ENCODE data around the gene TNFRSF11A. TPM values are rescaled to one million over a fixed set of nuclear protein-coding genes. Genes with fewer than 3 reads are reported as not detected.
A peak's percentile ranks its signal among the peaks of the same experiment; 100 is the strongest.

Gene TNFRSF11A
- polyA plus RNA-seq (ENCODE audit: low read depth in 6 of 6): not detected

- no peaks in the 10 kb centered on the region for H3K9me3 Mint-ChIP-seq
Measured at GRCh38 chr18:62324917-62325805, at the start of gene TNFRSF11A. TSS of gene TNFRSF11A (plus strand) at chr18:62325310. CDS start at chr18:62325353, 43 bp downstream.

GRCh38 chr18:62277045-62277444 lies 48.1 kb upstream of the TNFRSF11A start:
- H3K27ac Mint-ChIP-seq: peak overlapping the region in 1 of 6 donors; percentile 8
- no peaks in the 10 kb centered on the region for H3K9me3 Mint-ChIP-seq
- ATAC-seq (ENCODE audit: low read depth in 2 of 2): no peak
- DNase-seq: no peak
- H3K4me1 Mint-ChIP-seq: peaks cover 0 to 6% (median 6%) of the 10 kb centered on the region in 3 donors
- H3K36me3 Mint-ChIP-seq: peaks cover 8 to 21% of the 10 kb centered on the region in 2 donors
- H3K27me3 Mint-ChIP-seq: no peaks in the 10 kb centered on the region
- H3K4me3 Mint-ChIP-seq: no peak overlapping the region

More at GRCh38 chr18:62324917-62325805, at the start of gene TNFRSF11A:
- Mint-ChIP-seq H3K27me3 (peaks cover 65 to 70% (median 66%) of the 10 kb centered on the region in 3 donors), H3K36me3 (no peaks in the 10 kb centered on the region), H3K4me3 (peak within 1 kb of the TSS; percentile 80 to 95 (median 90)), H3K27ac (peak within 1 kb of the TSS in 4 of 6 donors; percentile 5 to 86 (median 25)), H3K4me1 (peaks cover 17 to 22% (median 18%) of the 10 kb centered on the region in 3 donors)
- ATAC-seq (ENCODE audit: low read depth in 2 of 2) (peak; percentile 84 to 89), DNase-seq (peak; percentile 53)

GRCh38 chr18:62279561-62279960 lies 45.5 kb upstream of the TNFRSF11A start:
- peaks cover 0 to 6% (median 6%) of the 10 kb centered on the region in 3 donors for H3K4me1 Mint-ChIP-seq
- ATAC-seq (ENCODE audit: low read depth in 2 of 2) (no peak), DNase-seq (no peak)
- no peak overlapping the region for H3K4me3 Mint-ChIP-seq
- no peaks in the 10 kb centered on the region for H3K27me3 Mint-ChIP-seq
- H3K9me3 Mint-ChIP-seq: no peaks in the 10 kb centered on the region
- no peak overlapping the region for H3K27ac Mint-ChIP-seq
- peaks cover 11 to 21% of the 10 kb centered on the region in 2 donors for H3K36me3 Mint-ChIP-seq

GRCh38 chr18:62280058-62280457 lies 45.1 kb upstream of the TNFRSF11A start:
- ATAC-seq (ENCODE audit: low read depth in 2 of 2): no peak
- DNase-seq: no peak
- Mint-ChIP-seq H3K4me1 (peaks cover 0 to 6% (median 6%) of the 10 kb centered on the region in 3 donors), H3K36me3 (peaks cover 9 to 21% of the 10 kb centered on the region in 2 donors), H3K4me3 (no peak overlapping the region), H3K9me3 (no peaks in the 10 kb centered on the region), H3K27me3 (no peaks in the 10 kb centered on the region), H3K27ac (no peak overlapping the region)

GRCh38 chr18:62280786-62281185 lies 44.3 kb upstream of the TNFRSF11A start:
- Mint-ChIP-seq H3K9me3 (no peaks in the 10 kb centered on the region), H3K36me3 (peaks cover 11 to 21% of the 10 kb centered on the region in 2 donors), H3K4me3 (no peak overlapping the region), H3K27ac (peak overlapping the region in 1 of 6 donors; percentile 14), H3K27me3 (no peaks in the 10 kb centered on the region), H3K4me1 (peaks cover 0 to 11% (median 6%) of the 10 kb centered on the region in 3 donors)
- ATAC-seq (ENCODE audit: low read depth in 2 of 2): no peak
- DNase-seq: no peak

- H3K4me3 Mint-ChIP-seq: no peak overlapping the region
- DNase-seq: no peak
- ATAC-seq (ENCODE audit: low read depth in 2 of 2): no peak
- H3K27ac Mint-ChIP-seq: no peak overlapping the region
- H3K4me1 Mint-ChIP-seq: peaks cover 0 to 11% (median 6%) of the 10 kb centered on the region in 3 donors
- H3K27me3 Mint-ChIP-seq: no peaks in the 10 kb centered on the region
- H3K36me3 Mint-ChIP-seq: peaks cover 13 to 21% of the 10 kb centered on the region in 2 donors
- no peaks in the 10 kb centered on the region for H3K9me3 Mint-ChIP-seq
Measured at GRCh38 chr18:62281684-62282083, 43.4 kb upstream of the TNFRSF11A start.

- Mint-ChIP-seq H3K9me3 (no peaks in the 10 kb centered on the region), H3K27me3 (no peaks in the 10 kb centered on the region), H3K4me3 (no peak overlapping the region), H3K4me1 (peaks cover 1 to 11% (median 6%) of the 10 kb centered on the region in 3 donors), H3K27ac (peak overlapping the region in 2 of 6 donors; percentile 24 to 80), H3K36me3 (peaks cover 13 to 16% of the 10 kb centered on the region in 2 donors)
- ATAC-seq (ENCODE audit: low read depth in 2 of 2) (no peak), DNase-seq (no peak)
Measured at GRCh38 chr18:62282188-62282629, 42.9 kb upstream of the TNFRSF11A start.

- Mint-ChIP-seq H3K27ac (no peak overlapping the region), H3K27me3 (no peaks in the 10 kb centered on the region), H3K4me3 (no peak overlapping the region), H3K9me3 (no peaks in the 10 kb centered on the region), H3K4me1 (peaks cover 20 to 32% (median 25%) of the 10 kb centered on the region in 3 donors), H3K36me3 (peaks cover 9 to 10% of the 10 kb centered on the region in 2 donors)
- DNase-seq (no peak), ATAC-seq (ENCODE audit: low read depth in 2 of 2) (no peak)
Measured at GRCh38 chr18:62284637-62285036, 40.5 kb upstream of the TNFRSF11A start.

GRCh38 chr18:62285281-62285680 lies 39.8 kb upstream of the TNFRSF11A start:
- Mint-ChIP-seq H3K36me3 (peaks cover 8 to 9% of the 10 kb centered on the region in 2 donors), H3K4me3 (no peak overlapping the region), H3K27me3 (no peaks in the 10 kb centered on the region), H3K4me1 (peaks cover 20 to 32% (median 25%) of the 10 kb centered on the region in 3 donors), H3K9me3 (no peaks in the 10 kb centered on the region), H3K27ac (peak overlapping the region in 2 of 6 donors; percentile 72 to 89)
- DNase-seq (no peak), ATAC-seq (ENCODE audit: low read depth in 2 of 2) (no peak)

GRCh38 chr18:62287781-62288664 lies 37.1 kb upstream of the TNFRSF11A start:
- H3K4me1 Mint-ChIP-seq: peaks cover 15 to 27% (median 25%) of the 10 kb centered on the region in 3 donors
- peaks cover 0 to 4% of the 10 kb centered on the region in 2 donors for H3K36me3 Mint-ChIP-seq
- ATAC-seq (ENCODE audit: low read depth in 2 of 2) (peak in 1 of 2 donors; percentile 22), DNase-seq (no peak)
- H3K27me3 Mint-ChIP-seq: no peaks in the 10 kb centered on the region
- no peaks in the 10 kb centered on the region for H3K9me3 Mint-ChIP-seq
- peak overlapping the region in 4 of 6 donors; percentile 13 to 59 (median 24) for H3K27ac Mint-ChIP-seq
- H3K4me3 Mint-ChIP-seq: peak overlapping the region in 4 of 8 donors; percentile 2 to 60 (median 15)

- no peaks in the 10 kb centered on the region for H3K27me3 Mint-ChIP-seq
- H3K36me3 Mint-ChIP-seq: peaks cover 0 to 4% of the 10 kb centered on the region in 2 donors
- ATAC-seq (ENCODE audit: low read depth in 2 of 2) (peak; percentile 96 to 97), DNase-seq (peak; percentile 60)
- no peaks in the 10 kb centered on the region for H3K9me3 Mint-ChIP-seq
- no peak overlapping the region for H3K27ac Mint-ChIP-seq
- peaks cover 15 to 27% (median 25%) of the 10 kb centered on the region in 3 donors for H3K4me1 Mint-ChIP-seq
- peak overlapping the region in 3 of 8 donors; percentile 13 to 63 (median 57) for H3K4me3 Mint-ChIP-seq
Measured at GRCh38 chr18:62288665-62289008, 36.5 kb upstream of the TNFRSF11A start.

- DNase-seq (no peak), ATAC-seq (ENCODE audit: low read depth in 2 of 2) (no peak)
- H3K4me3 Mint-ChIP-seq: peak overlapping the region in 2 of 8 donors; percentile 13 to 57
- H3K9me3 Mint-ChIP-seq: no peaks in the 10 kb centered on the region
- peaks cover 0 to 4% of the 10 kb centered on the region in 2 donors for H3K36me3 Mint-ChIP-seq
- H3K4me1 Mint-ChIP-seq: peaks cover 15 to 27% (median 25%) of the 10 kb centered on the region in 3 donors
- peak overlapping the region in 1 of 6 donors; percentile 44 for H3K27ac Mint-ChIP-seq
- H3K27me3 Mint-ChIP-seq: no peaks in the 10 kb centered on the region
Measured at GRCh38 chr18:62289047-62289446, 36.1 kb upstream of the TNFRSF11A start.

- ATAC-seq (ENCODE audit: low read depth in 2 of 2): no peak
- Mint-ChIP-seq H3K27ac (no peak overlapping the region), H3K9me3 (no peaks in the 10 kb centered on the region)
Measured at GRCh38 chr18:62294073-62294472, 31.0 kb upstream of the TNFRSF11A start.

More at GRCh38 chr18:62294073-62294472, 31.0 kb upstream of the TNFRSF11A start:
- no peak for DNase-seq
- peaks cover 11 to 26% (median 25%) of the 10 kb centered on the region in 3 donors for H3K4me1 Mint-ChIP-seq
- H3K36me3 Mint-ChIP-seq: no peaks in the 10 kb centered on the region
- no peaks in the 10 kb centered on the region for H3K27me3 Mint-ChIP-seq
- H3K4me3 Mint-ChIP-seq: no peak overlapping the region

All from naive B cell (primary cell).